Stimulated activated CD4-positive, alpha-beta T cell treated with anti-CD3 and anti-CD28 coated beads, Interleukin-4, amount 100 ng/mL, for 24 hours (primary cell): ENCODE data around the gene SERAC1.
"Not testable (repeated sequence)": the region's sequence is repeated elsewhere in the genome, so short reads cannot be mapped to it uniquely, and the experiment has no call there.

Experiments used
- DNase-seq: peaks from one replicate; pipeline ENCODE4 v3.0.0-alpha.2; 2020

The SERAC1 gene

DNA sequence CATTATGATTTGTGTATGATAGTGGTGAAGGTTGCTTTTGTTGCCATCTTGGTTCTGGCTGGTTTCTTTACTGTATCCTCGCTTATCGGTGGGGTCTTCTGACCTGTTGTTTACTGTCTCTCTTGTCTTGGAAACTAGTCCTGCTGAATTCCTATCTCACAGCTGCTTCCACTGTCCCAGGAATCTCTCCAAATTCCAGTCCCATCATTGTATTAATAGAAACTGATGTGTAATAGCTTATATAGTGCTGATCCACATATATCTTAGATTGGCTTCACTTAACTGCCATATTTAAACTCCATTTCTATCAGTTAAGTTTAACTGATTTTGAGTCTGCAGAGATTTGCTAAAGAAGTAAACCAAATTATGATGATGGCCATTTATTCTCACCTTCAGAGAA lies 6.0 kb upstream of the SERAC1 start:
- no peak for DNase-seq

DNA sequence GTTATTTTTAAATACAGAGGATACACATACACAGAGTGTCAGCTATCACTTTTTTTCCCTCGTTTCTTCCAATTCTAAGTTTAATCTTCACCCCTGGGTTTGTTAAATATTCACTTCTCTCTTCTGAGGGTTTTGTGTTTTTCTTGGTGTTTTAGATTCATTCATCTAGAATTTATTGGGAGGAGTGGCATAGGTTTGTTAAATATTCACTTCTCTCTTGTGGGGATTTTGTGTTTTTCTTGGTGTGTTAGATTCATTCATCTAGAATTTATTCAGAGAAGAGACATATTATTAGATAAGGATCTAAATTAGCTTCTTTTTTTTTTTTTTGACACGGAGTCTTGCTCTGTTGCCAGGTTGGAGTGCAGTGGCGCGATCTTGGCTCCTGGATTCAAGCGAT lies 3.9 kb upstream of the SERAC1 start:
- no peak for DNase-seq

DNA sequence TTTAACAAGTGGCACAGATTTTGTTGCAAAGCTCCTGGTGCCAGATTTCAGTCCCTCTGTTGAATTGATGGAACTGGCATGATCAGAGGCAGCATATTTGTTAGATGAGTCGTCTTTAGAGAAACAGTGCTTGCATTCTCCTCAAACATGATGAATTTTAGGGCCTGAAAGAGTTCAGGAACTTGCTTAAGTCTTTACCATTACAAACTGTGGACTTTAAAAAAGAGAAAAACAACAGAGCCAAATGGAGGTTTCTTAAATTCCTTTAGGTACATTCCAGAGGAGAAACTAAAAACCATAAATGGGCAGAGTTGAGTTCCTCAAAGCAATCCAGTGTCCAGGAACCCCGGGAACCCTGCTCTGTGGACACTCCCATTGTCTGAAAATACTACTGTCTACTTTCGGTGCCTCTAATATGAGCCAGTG lies 2.6 kb upstream of the SERAC1 start:
- DNase-seq: no peak

DNA sequence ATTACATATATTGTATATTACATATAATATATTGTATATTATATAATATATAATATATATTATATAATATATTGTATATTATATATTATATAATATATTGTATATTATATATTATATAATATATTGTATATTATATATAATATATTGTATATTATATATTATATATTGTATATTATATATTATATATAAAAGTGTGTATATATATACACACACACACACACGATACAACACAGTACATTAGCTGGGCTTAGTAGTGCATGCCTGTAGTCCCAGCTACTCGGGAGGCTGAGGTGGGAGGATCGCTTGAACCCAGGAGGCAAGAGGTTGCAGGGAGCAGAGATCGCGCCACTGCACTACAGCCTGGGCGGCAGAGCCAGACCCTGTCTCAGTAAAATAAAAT lies 1.6 kb upstream of the SERAC1 start:
- not testable (repeated sequence) for DNase-seq

GRCh38 chr6:158165919-158166416 lies 2.1 kb downstream of the SERAC1 start:
- no peak for DNase-seq

DNA sequence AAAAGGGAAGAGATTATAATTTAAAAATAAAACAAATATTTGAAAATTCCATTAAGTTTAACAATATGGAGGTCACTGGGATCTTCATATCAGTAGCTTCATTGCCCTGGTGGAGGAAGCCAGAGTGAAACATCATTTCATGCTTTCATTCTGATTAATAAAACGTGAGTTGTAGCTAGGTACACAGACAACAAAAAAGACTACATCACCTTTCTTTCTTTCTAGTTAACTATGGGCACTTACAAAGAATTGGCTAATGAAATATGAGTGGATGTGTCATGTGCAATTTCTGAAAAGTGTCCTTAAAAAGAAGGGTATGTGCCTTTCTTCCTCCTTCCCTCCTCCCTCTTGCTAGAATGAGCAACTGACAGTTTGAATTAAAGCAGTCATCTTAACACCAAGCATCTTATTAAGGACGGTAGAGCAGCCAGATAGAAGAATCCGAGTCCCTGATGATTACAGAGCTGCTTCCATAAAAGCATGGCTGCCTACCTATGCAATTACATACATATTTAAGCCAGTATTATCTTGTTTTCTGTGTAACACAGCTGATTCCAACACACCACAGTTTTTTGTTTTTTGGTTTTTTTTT lies 3.4 kb downstream of the SERAC1 start:
- DNase-seq: no peak

- DNase-seq: no peak
Observed at GRCh38 chr6:158161566-158162254, 6.4 kb downstream of the SERAC1 start.

GRCh38 chr6:158160932-158161539 lies 7.0 kb downstream of the SERAC1 start:
- no peak for DNase-seq

GRCh38 chr6:158158748-158159147 lies 9.3 kb downstream of the SERAC1 start:
- DNase-seq: no peak

DNA sequence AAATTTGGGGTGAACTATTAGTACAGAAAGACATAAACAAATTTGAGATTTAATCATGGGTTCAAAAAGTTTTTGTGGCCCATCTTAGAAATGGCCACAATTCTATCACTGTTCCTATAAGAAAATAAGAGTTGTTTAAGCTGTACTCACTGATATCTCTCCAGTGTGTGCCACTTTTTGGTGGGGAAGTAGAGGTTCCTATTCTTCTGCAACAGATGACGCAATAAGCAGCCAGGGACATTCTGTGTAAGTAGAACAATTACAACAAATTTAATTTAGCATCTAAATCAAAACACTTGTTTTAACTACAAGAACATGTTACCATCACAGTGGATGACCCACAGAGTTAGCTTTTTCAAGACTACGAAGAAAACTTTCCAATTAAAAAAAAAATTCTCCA lies 9.9 kb downstream of the SERAC1 start:
- DNase-seq: no peak

DNA sequence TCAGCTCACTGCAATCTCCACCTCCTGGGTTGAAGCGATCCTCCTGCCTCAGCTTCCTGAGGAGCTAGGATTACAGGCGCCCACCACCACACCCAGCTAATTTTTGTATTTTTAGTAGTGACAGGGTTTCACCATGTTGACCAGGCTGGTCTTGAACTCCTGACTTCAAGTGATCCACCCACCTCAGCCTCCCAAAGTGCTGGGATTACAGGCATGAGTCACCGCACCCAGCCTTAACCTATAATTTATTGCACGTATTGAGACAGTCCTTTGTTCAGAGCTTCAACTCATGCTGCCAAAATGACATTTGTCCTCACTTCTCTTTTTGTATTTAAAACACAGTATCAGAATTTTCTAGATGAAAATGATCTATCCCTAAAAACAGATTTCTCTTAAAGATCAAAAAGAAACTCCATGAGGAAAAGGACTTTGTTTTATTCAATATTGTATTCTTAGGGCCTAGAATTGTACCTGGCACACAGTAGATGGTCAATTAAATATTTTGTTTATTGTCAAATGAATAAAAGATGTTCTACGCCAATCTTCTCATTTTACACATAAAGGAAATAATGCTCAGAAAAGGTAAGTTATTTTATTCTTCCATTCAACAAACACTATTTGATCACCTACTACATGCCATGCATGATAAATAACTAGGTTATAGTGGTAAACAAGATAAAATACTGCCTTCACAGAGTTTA lies 10.8 kb downstream of the SERAC1 start:
- DNase-seq: no peak

- no peak for DNase-seq
Observed at GRCh38 chr6:158154816-158155215, 13.2 kb downstream of the SERAC1 start.

- DNase-seq: no peak
Observed at GRCh38 chr6:158153576-158153975, 14.5 kb downstream of the SERAC1 start.

- no peak for DNase-seq
Observed at GRCh38 chr6:158152659-158153058, 15.4 kb downstream of the SERAC1 start.

DNA sequence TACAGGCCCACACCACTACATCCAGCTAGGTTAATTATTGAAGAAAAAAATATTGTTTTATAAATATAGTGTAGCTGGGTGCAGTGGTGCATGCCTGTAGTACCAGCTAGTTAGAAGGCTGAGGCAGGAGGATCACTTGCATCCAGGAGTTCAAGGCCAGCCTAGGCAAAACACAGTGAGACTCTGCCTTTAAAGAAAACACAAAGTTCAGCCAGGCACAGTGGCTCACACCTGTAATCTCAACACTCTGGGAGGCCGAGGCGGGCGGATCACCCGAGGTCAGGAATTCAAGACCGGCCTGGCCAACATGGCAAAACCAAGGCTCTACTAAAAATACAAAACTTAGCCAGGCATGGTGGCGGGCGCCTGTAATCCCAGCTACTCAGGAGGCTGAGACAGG lies 16.0 kb downstream of the SERAC1 start:
- not testable (repeated sequence) for DNase-seq

GRCh38 chr6:158150701-158151100 lies 17.4 kb downstream of the SERAC1 start:
- DNase-seq: no peak

DNA sequence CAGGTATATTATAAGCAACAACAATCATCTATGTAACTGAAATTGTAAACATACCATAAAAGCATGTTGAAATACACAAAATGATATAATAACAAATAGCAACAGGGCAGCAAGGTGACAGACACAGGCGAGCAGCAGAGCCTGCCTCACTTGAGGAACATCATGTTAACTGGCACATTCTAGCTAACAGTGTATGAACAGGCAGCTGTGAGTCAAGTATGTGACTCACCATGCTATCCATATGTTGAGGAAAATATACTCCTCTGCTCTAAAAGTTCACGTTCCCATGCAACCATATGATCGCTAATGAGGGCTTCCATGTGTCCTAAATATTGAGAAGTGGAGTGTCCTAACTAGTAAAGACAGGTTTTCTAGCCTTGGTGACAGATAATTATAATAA lies 18.4 kb downstream of the SERAC1 start:
- no peak for DNase-seq

GRCh38 chr6:158143700-158144099 lies 24.4 kb downstream of the SERAC1 start:
- no peak for DNase-seq

GRCh38 chr6:158142789-158143188 lies 25.3 kb downstream of the SERAC1 start:
- DNase-seq: no peak

DNA sequence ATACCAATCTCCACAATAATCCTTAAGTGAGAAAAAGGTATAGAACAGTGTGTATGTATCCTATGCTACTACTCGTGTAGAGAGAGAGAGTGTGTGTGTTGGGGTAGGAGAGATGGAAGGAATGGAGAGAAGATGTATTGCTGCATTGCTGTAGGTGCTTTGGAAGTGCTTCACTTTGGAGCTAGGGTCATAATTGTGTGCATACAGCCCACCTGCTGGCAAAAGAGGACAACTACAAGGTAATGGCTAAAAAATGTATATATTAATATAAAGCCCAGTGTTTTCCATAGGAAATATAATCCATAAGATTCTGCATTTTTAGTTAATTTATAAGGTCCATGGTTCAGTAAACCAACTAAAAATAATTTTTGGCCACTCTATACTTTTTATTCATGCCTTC lies 36.1 kb downstream of the SERAC1 start:
- DNase-seq: peak; percentile 12

- DNase-seq: no peak
Observed at GRCh38 chr6:158125271-158125670, 42.8 kb downstream of the SERAC1 start.

DNA sequence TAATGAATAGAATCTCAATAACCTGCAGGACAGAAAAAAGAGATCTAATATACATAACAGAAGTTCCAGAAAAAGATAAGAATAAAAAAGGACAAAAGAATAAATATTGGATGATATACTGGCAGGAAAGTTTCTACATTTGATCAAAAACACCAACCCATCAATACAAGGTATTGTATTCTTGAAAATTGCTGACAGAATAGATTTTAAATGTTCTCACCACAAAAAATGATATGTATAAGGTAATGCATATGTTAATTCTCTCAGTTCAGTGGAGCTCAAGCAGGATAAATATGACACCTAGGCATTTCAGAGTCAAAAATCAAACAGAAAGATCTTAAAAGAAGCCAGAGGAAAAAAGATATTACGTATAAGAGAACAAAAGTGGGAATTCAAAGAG lies 43.8 kb downstream of the SERAC1 start:
- no peak for DNase-seq

GRCh38 chr6:158122048-158122447 lies 46.0 kb downstream of the SERAC1 start:
- no peak for DNase-seq

GRCh38 chr6:158121335-158121734 lies 46.7 kb downstream of the SERAC1 start:
- DNase-seq: no peak
